GM21576 (cell line): Measurements from ENCODE around the gene SLX4IP.
"Not testable (repeated sequence)": the region's sequence is repeated elsewhere in the genome, so short reads cannot be mapped to it uniquely, and the experiment has no call there.

ENCODE experiments used
- ATAC-seq: cut with Tn5 transposase; IDR thresholded peaks from one replicate; pipeline ENCODE4 v1.9.1; 2021; ENCODE audit warnings: mild to moderate bottlenecking, moderate library complexity; ENCODE audit not compliant: unreplicated experiment

The SLX4IP gene

DNA sequence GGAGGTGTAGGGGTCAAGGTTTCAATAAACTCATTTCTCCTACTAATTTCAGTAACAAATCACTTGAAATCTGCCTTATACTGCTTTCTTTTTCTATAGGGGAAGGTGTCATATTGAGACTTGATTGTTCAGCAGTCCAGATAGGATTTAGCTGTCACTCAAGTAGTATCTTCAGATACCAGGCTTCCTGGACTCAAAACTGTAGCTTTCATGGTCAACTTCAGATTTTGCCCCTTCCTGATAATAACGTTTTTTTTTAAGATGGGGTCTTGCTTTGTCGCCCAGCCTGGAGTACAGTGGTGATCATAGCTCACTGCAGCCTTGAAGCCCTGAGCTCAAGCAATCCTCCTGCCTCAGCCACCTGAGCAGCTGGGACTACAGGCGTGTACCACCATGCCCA is 160.9 kb downstream of the SLX4IP start:
- ATAC-seq: no peak

DNA sequence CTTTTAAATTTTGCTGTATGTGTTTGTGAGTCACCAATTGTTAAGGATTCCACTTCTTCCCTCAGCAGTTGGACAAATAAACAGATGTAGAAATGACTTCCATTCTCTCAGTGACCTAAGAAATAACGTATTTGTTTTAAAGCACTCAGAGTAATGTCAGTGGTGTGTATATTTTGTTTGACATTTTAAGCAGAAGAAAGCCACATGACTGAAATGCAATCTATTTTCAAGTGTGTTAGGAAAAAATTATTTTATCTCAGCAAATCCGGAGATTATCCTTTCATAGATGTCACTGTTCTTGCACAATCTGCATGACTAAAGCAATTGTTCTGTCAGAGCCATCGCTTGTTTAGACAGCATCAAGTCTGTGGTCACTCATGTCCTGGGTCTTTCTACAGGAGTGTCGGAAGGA is 161.6 kb downstream of the SLX4IP start:
- ATAC-seq: no peak

GRCh38 chr20:10597637-10598036 is 162.5 kb downstream of the SLX4IP start:
- ATAC-seq: no peak

GRCh38 chr20:10602221-10602871 is 167.2 kb downstream of the SLX4IP start:
- no peak for ATAC-seq

GRCh38 chr20:10603378-10603777 is 168.3 kb downstream of the SLX4IP start:
- no peak for ATAC-seq

DNA sequence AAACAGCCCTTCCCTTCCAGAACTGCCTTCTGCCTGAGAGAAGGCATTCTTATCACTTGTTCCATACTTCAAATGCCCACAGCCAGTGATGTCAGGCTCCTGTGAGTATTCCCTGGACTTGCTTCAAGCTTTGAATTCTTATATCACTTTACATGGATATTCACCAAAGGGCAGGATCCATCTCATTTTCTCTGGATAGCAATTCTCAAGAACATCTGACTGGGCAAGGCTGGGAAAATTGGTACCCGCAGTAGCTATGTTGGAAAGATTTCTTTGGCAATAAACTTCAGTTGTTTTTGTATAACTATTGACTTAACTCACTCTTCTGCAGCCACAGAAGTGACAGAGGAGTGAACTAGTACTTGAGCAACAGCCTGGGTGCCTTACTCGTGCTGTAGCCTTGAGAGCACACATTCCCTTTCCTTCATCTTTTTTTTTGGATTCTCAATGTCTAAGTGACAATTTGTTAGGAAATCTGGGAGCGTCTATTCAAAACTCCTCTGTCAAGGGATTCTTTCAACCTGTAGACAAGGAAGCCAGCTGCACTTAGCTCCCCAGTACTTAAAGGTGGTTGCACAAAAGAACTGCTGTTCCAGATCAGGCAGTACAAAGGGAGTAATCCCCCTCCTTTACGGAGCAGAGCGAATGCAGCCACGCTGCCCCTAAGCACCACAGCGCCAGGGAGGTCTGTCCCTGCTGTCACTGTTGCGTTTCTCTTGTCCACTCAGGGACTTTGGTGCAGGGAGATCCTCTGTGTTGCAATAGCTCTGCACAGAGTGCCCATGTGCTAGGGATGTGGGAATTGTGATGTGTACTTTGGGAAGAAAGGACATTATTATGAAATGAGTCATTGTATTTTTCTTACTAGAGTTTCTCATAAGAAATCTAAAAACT is 169.1 kb downstream of the SLX4IP start:
- no peak for ATAC-seq

DNA sequence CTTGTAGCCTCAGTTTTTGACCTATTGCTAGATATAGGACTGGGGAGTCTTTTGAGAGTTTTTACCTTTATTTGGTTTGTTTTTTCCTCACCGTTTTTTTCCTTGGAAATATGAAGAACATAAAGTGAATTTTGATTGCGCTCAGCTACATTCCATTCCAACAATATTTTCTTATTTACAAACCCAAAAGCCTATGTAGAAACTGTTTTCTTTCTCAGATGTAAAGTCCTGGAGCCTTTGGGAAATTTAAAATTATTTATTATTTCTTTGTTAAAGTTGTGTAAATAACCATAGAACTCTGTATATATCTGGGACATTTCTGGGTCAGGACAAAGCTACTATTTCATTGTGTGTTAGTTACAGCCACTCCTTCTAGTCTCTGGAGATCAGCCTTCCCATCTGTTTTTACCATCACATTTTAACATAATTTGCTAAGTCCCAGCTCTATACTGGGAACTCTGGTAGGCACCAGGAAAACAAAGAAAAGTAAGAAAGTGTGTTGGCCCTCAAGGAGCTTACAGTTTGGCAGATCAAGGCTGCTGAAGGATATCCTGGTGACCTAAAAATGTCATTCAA is 169.8 kb downstream of the SLX4IP start:
- ATAC-seq: no peak

DNA sequence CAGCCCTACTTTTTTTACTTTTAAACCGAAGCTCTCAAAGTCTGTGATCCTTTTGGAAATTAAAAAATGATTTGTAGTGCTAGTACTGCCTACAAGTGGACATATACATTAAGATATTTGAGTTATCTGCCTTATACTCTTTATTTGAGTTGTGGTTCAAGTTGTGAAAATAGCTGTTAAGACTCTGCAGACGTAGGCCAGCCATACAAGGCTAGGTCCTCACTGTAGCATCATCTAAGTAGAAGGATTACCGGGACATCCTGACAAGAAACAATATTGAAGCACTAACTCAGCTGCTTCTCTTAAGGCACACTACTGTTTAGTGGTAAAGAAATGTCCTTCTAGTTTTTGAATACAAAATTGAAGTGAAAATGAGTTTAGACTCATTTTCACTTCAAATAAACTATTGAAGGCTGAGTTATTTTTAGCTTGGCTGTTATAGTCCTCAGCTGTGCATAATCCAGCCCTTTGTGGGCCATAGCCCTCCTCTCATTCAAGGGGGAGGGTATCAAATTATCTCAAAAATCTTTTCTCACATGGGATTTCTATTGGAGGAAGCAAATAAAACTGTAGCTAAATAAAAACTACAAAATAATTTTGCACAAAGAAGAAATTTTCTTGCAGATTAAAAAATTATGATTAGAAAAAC is 170.6 kb downstream of the SLX4IP start:
- no peak for ATAC-seq

GRCh38 chr20:10609276-10609675 is 174.2 kb downstream of the SLX4IP start:
- ATAC-seq: no peak

GRCh38 chr20:10609770-10610169 is 174.7 kb downstream of the SLX4IP start:
- ATAC-seq: no peak

GRCh38 chr20:10610251-10610650 is 175.1 kb downstream of the SLX4IP start:
- no peak for ATAC-seq

GRCh38 chr20:10611357-10611756 is 176.3 kb downstream of the SLX4IP start:
- peak; percentile 80 for ATAC-seq

GRCh38 chr20:10613426-10613825 is 178.3 kb downstream of the SLX4IP start:
- ATAC-seq: not testable (repeated sequence)

DNA sequence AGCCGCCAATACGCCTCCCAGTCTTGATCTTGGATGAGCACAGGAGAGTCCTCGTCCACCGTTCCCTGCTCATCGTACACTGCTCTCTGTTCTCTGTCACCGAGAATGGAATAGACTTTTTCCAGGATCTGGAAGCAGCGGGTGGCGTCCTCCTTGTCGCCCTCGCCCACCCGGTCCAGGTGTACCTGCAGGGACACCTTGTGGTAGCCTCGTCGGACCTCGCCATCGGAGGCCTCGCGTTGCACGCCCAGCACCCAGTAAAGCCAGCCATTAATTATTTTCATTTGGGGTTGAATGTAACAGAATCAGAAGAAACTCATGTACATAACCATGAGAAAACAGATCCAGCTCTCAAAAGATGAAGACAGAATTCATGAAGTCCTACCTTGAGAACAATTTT is 178.8 kb downstream of the SLX4IP start:
- no peak for ATAC-seq

DNA sequence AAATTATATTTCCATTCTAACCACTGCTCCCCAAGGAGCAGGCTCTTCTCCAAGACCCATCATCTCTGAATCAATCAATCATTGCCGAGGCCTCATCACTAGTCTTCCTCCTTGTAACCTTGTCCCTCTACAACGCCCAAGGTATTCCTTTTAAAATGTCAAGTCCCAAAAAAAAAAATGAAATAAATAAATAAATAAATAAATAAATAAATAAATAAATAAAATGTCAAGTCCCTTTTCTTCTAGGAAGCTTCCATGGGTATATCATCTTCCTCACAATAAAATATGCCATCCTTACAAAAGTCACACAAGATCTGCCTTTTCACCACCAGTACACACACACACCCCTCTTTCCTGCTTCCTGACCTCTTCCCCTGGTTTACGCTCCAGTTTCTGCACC is 181.1 kb downstream of the SLX4IP start:
- ATAC-seq: no peak

DNA sequence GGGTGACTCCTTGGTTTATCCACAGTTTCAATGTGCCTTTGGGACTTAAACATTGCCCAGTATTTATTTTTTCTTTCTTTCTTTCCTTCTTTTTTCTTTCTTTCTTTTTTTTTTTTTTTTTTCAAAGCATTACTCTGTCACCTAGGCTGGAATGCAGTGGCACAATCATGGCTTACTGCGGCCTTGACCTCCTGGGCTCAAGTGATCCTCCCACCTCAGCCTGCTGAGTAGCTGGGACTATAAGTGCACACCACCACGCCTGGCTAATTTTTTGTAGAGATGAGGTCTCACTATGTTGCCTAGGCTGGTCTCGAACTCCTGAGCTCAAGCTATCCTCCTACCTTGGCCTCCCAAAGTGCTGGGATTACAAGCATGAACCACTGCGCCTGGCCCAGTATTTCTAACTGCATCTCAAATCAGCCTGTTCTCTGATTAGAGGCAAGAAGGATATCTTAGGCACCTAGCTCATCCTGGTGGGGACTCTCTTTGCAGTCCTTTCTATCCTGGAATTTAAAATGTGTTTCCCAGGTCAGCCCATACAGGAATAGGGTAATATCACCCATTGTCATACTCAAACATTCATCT is 182.5 kb downstream of the SLX4IP start:
- not testable (repeated sequence) for ATAC-seq

GRCh38 chr20:10618611-10619245 is 183.6 kb downstream of the SLX4IP start:
- no peak for ATAC-seq

DNA sequence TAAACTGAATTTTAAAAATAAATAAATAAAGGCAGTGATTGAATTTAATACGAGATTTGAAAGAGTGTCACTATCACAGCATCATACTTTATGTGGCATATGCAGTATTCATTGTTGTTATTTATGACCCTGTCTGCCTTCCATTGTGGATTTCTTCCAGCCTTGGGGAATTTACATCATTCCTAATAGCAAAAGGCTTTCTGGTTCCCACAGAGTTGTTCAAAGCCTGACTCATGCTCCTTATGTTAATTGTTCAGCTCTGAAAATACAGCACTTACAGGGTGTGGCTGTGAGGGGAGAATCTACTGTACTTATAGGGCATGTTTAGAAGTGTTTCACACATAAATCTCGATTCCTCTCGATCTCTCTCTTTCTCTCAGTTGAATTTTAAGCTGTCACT is 184.3 kb downstream of the SLX4IP start:
- ATAC-seq: no peak

GRCh38 chr20:10621149-10621548 is 186.0 kb downstream of the SLX4IP start:
- no peak for ATAC-seq

GRCh38 chr20:10622657-10623418 is 187.7 kb downstream of the SLX4IP start:
- no peak for ATAC-seq
